GM21423 (cell line): ENCODE data around the gene TOR1B.
"Not testable (repeated sequence)": the region's sequence is repeated elsewhere in the genome, so short reads cannot be mapped to it uniquely, and the experiment has no call there.

Experiments
- ATAC-seq: cut with Tn5 transposase; IDR thresholded peaks from one replicate; pipeline ENCODE4 v1.9.1; 2021; ENCODE audit warnings: mild to moderate bottlenecking, moderate library complexity; ENCODE audit not compliant: unreplicated experiment

Gene TOR1B, protein sequence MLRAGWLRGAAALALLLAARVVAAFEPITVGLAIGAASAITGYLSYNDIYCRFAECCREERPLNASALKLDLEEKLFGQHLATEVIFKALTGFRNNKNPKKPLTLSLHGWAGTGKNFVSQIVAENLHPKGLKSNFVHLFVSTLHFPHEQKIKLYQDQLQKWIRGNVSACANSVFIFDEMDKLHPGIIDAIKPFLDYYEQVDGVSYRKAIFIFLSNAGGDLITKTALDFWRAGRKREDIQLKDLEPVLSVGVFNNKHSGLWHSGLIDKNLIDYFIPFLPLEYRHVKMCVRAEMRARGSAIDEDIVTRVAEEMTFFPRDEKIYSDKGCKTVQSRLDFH

DNA sequence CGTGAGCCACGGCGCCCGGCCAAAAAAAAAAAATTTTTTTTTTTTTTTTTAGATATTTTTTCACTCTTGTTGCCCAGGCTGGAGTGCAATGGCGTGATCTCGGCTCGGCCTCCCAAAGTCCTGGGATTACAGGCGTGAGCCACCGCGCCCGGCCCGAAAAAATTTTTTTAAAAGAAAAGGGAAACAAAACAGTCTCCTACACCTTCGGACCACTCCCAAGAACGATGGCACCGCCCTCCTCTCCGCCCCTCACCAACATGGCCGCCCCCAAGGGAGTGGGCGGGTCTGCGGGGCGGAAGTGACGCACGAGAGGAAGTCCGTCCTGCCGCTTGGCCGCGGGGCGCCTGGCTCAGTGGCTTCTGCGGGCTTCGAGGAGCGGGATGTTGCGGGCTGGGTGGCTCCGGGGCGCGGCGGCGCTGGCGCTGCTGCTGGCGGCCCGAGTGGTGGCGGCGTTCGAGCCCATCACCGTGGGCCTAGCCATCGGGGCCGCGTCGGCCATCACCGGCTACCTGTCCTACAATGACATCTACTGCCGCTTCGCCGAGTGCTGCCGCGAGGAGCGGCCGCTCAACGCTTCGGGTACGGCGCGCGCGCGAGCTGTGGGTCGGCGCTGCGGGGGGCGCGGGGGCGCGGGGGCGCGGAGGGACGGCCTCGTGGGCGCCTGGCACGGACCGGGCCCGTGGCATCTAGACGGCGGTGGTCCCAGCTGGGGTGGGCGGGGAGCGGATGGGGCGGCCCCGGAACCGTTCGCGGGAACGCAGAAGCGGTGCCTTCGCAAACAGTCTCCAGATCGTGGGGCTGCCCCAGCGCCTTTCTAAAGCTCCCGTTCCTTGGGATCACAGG is at the start of gene TOR1B:
Gene TOR1B, plus strand, starts transcription at position 352 of the 843 bp plus-strand sequence. Its CDS starts 29 bp downstream, at position 381.
- ATAC-seq = peak; percentile 92

DNA sequence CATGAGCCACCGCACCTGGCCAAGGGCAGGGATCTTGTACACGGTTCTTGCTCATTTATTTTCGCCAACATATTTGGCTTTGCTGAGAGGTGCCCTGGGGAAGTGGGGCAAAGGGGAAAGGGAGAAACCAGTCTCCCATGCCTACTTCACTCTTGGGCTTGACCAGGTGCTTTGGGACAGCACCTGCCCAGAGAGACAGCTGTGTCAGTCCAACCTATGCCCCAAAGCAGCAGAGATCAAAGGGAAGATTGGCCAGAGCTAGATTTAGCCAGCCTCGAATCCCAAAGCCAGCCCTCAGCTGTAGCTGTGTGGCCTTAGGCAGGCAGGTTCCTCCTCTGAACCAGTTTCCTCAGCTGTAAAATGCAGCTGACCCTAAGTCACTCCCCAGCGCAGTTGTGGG is 47.8 kb upstream of the TOR1B start:
- no peak for ATAC-seq

DNA sequence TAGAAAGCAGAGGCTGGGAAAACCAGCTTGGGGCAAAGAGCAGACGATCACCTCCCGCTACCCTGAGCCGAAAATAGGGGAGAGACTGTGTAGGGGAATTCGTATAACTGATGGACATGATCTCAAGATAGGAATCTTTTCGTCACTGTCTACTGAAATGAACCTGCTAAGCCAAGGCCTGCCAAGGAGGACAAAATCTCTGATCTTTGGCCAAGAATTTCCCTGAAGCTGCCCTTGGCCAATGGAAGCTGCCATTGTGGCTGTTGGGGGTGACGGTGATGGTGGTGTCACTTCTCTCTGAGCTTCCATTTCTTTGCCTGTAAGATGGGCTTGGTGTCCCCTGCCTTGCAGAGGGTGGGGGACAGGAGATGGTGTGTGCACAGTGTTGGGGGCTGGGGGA is 46.8 kb upstream of the TOR1B start:
- ATAC-seq = no peak

DNA sequence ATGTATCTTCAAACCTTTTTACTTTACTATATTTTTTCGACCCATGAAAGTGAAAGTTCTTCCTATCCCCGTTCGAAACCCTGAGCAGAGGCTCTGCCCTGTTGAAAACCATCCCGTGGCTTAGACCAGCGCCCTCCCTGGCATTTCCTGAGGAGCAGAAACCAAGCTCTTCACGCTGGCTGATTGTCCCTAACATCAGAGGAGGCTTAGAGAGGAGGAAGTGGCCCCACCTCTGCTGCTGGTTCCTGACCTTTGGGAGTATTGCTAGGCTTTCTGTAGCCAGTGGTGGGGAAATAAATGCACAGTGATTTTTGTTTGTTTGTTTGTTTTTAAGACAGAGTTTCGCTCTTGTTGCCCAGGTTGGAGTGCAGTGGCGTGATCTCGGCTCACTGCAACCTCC is 45.9 kb upstream of the TOR1B start:
- ATAC-seq = no peak

DNA sequence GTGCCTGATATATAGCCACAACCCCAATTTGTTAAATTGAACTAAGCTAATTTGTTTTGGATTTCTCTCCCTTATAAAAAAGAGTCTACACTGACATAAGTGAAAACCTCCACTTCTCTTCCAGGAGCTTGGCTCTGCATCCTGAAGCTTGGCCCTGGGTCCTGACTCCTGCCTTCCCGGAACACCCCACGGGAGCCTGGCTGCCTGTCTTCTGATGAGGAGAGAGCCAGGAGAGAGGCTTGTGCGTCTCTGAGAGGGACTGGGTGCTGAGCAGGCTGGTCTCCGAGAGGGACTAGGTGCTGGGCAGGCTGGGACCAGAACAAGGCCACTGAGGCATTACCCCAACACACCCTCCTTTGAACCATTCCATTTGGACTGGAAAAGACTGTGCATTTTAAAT is 43.7 kb upstream of the TOR1B start:
- no peak for ATAC-seq

DNA sequence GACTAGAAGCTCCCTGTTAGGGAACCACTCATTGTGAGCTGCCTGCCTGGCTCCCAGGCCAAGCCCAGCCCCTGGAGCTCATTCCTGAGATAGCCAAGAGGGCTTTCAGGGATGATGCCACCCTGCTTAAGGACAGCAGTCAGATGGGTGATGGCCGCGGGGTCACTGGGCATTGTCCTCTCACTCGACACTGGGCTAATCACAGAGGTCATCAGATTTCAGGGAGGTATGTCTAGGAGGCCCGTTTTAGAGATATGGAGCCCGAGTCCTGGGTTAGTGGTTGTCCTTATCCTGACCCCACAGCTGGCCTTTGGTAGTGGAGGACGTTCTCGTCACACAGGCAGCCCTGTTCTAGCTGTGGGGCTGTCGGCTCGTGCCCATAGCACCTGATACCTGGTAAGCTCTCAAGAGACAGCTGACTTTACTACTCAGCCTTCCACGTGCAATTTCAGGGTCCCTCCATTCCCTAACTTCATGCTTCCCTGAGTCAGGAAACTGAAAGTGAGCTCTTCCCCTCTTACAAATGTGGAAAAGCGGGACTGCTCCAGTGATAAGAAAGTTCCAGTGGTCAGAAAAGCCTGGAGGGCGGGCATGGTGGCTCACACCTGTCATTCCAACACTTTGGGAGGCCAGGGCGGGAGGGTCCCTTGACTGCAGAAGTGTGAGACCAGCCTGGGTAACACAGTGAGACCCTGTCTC is 43.0 kb upstream of the TOR1B start:
- no peak for ATAC-seq

DNA sequence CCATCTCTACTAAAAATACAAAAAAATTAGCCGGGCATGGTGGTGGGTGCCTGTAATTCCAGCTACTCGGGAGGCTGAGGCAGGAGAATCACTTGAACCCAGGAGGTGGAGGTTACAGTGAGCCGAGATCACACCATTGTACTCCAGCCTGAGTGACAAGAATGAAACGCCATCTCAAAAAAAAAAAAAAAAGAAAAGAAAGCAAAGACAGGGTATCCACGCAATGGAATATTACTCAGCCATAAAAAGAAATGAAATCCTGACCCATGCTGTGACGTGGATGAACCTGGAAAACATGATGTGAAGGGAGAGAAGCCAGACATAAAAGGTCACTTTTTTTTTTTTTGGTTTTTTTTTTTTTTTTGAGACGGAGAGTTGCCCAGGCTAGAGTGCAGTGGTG is 42.2 kb upstream of the TOR1B start:
- ATAC-seq = not testable (repeated sequence)

DNA sequence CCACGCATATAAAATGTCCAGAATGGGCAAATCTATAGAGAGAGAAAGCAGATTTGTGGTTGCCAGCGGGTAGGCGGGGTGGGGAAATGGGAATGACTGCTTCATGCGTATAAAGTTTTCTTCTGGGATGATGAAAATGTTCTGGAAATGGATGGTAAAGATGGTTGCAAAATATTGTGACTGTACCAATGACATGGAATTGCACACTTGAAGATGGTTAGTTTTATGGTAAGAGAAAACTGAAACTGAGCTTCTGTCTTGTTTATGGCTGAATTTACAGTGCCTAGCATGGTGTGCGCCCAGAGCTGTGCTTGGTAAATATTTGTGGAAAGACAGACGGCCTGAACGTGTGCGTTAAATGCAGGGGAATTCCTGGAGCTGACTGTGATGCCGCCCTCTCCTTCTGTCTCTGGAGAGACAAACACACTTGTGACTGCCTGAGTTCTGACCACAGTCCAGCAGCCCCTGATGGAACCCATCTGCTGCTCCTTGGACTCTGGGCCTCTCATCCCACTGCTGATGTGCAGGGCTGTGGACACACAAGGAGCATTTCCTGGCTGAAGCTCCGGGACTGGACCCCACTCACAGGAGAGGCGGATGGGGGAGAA is 41.6 kb upstream of the TOR1B start:
- ATAC-seq = no peak

DNA sequence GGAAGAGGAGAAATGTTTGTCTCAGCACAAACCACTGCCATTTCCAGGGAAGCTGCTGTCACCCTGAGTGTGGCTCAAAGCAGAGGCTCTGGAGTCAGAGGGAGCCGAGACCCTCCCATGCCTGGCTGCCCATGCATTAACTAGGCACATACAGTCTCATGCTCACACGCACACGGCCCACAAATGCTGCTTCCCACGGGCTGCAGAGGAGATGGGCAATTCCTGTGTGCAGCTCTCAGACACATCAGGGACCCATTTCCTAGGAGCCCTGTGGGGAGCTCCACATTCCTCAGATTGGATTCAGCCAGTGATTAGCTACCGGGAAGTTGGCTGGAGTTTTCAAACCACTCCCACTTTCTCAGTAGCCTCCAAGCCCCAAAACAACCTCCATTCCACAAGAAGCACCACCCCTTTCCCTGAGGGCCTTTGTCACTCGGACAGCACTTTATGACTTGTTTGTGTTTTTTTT is 41.0 kb upstream of the TOR1B start:
- no peak for ATAC-seq

DNA sequence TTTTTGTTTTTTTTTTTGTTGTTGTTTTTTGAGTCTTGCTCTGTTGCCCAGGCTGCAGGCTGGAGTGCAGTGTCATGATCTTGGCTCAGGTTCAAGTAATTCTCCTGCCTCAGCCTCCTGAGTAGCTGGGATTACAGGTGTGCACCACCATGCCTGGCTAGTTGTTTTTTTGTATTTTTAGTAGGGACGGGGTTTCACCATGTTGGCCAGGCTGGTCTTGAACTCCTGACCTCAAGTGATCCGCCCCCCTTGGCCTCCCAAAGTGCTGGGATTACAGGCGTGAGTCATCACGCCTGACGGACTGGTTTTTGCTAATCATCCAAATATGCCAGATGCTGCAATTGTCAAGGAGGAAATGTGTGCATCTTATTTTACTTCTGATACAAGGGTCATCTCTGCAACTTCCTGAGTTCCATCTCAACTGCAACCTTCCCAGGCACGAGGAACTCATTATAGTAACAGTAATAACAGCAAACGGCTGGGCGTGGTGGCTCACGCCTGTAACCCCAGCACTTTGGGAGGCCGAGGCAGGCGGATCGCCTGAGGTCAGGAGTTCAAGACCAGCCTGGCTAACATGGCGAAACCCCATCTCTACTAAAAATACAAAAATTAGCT is 40.5 kb upstream of the TOR1B start:
- not testable (repeated sequence) for ATAC-seq

DNA sequence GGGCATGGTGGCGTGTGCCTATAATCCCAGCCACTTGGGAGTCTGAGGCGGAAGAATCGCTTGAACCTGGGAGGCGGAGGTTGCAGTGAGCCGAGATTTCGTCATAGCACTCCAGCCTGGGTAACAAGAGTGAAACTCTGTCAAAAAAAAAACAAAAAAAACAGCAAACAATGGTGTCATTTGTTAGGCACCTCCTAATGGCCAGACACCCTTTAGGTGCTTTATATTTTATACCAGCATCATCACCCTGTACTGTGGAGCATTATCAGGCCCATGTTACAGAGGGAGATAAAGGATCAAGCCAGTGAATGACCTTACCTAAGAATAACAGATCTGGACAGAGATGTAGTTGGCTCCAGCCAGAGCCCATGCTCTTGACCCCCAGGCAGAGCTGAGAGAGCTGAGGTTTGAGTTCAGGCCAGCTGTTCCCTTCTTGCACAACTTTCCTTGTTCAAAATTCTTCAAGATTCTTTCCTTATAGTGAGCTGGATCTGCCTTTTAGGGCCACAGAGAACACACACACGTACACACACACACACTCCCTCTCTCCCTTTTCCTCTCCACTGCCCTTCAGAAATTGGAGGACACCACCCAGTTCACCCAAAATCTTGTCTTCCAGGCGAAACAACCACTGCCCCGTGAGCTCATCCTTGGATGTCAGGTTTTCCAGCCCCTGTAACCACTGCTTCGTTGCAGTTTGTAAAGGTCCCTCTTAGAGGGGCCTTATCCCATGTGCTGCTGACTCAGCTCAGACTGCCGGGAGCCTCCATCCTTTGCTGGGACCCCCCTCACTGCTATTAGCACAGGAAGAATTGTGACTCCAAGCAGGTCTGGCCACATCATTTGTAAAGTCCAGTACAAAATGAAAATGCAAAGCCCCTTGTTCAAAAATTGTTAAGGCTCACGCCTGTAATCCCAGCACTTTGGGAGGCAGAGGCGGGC is 39.7 kb upstream of the TOR1B start:
- no peak for ATAC-seq

DNA sequence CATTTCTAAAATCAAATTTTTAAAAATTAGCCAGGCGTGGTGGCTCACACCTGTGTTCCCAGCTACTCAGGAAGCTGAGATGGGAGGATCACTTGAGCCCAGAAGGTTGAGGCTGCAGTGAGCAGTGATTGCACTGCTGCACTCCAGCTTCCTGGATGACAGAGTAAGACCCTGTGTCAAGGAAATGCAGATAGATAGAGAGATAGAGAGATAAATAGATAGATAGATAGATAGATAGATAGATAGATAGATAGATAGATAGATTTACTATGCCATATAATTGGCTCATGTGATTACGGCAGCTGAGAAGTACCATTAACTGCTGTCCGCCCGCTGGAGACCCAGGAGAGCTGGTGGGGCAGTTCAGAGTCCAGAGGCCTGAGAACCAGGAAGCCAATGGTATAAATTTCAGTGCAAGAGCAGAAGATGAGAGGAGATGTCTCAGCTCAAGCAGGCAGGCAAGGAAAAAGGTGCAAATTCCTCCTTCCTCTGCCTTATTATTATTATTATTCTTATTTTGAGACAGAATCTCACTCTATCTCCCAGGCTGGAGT is 37.1 kb upstream of the TOR1B start:
- no peak for ATAC-seq

DNA sequence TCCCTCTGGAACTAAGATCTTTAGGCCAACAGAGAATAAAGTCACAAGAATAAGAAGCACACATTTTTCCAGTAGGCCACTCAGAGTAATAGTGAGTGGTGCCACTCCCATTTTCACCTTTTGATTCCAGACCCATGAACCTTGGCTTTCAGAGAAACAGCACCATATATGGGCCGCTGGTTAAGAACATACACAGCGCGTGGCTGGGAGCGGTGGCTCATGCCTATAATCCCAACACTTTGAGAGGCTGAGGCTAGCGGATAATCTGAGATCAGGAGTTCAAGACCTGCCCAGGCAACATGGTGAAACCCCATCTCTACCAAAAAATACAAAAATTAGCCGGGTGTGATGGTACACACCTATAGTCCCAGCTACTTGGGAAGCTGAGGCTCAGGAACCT is 34.5 kb upstream of the TOR1B start:
- ATAC-seq = no peak

DNA sequence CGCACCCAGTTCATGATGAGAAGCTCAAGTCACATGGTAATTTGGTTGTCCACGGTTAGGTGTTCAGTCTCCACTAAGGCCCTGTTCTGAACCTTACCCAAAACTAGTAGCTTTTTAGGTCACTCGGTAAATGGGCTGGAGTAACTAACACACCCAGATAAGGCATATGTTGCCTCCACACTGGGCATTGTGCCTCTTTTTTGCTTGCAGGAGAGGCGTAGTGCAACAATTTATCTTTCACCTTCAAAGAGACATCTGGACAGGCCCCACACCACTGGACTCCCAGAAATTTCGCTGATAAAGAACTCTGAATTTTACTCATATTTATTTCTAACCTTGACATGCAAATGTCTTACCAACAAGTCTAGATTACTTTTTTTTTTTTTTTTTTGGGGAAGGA is 33.3 kb upstream of the TOR1B start:
- ATAC-seq = no peak

DNA sequence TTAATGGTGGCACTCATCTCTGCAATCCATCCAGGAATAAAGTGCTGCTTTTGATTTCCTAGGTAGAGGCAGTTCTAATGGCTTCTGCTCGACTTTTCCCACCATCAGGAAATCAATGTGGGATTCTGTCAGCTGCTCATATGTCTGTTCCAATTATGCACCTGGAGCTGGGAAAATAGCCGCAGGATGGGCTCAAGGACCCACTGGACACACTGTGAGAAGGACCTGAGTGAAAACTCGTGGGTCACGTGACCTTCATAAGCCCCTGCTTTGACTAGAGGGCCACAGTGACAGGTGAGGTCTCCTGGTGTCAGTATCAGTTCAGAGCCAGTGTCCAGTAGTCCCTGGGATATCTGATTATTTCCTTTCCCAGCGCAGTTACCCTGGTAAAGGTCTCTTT is 32.2 kb upstream of the TOR1B start:
- no peak for ATAC-seq

DNA sequence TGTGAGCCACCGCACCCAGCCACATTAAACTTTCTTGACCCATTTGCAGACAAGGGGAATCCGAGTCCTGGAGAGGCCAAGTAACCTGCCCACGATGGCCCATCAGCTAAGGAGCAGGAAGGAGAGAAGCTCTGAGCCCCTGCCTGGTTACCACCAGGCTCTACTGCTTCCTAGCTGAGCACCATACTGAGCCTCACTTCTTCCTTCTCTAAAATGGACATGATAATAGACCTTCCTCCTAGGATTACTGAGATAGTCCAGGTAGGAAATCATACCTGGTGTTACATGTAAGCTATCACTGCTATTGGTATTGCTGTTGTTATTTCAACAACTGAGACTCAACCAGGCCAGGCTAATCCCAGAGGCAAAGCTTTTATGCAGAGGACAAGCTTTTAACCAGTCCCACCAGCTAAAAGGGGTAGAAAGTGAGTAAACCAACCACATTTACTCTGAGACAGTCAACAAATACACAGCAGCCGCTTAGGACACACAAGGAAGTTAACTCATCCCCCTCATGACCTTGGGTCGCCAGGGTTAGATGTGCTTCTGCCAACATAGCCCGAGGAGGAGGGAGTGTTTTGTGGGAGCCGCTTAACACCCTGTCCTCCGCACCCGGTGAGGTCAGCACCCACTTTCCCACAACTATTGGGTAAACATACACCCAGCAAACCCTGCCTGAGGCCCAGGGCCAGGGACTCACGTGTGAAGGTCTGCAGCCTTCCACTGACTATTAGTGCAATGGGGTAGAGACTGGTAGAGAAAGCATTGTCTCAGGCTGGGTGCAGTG is 29.5 kb upstream of the TOR1B start:
- ATAC-seq = no peak

DNA sequence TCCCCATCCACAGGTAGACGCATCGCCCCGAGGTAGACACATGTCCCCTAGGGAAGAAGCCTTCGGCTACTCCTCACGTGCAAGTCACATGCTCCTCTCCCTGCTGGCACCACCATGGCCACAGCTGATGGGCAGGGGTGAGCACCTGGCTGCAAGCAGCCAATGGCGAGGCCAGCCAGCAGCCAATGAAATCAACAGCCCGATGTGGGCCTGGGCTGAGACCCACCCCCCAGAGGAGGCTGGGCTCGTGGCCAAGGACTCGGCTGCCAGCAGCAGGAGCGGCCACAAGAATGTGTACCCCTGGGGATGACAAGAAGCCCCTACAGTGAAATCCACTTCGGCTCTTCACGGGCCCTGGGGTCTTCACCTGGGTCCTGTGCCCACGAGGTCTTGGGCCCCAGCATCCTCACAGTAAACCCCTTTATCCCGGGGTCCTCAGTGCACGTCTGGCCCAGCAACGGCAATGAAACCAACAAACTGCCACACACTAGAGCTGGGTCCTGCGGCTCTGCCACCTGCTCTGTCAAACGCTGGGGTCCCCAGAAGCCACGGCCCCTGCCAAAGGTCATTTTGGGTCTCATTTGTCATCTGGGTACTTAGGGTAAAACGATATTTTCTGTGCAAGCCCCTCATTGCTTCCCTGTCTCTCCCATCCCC is 28.1 kb upstream of the TOR1B start:
- ATAC-seq = no peak

DNA sequence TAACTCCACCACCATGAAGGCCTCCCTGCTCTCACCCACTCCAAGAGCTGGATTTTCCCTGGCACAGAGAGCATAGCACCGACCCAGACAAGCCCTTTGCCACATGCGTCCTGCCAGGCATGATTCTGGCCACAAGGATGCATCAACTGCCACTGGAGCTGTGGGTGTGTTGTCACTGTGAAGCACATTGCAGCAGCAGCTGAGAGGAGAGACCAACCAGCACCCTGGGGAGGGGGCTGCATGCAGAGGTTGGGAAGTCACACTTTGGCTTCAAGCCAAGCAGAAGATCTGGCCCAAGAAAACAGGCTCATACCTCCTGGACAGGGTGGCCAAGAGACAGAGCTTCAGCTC is 27.6 kb upstream of the TOR1B start:
- ATAC-seq = no peak
